HG03175 (cell line): Measurements from ENCODE around the gene HPGDS.
A peak's percentile ranks its signal among the peaks of the same experiment; 100 is the strongest.
"Not testable (repeated sequence)": the region's sequence is repeated elsewhere in the genome, so short reads cannot be mapped to it uniquely, and the experiment has no call there.

Experiments
- ATAC-seq: cut with Tn5 transposase; IDR thresholded peaks from one replicate; pipeline ENCODE4 v1.9.1; 2021; ENCODE audit warnings: mild to moderate bottlenecking, moderate library complexity; ENCODE audit not compliant: unreplicated experiment

Gene HPGDS

GRCh38 chr4:94332983-94333590 lies 9.5 kb downstream of the HPGDS start:
- no peak for ATAC-seq

- no peak for ATAC-seq
Measured at GRCh38 chr4:94329933-94330332, 12.7 kb downstream of the HPGDS start.

- no peak for ATAC-seq
Measured at GRCh38 chr4:94325835-94326234, 16.8 kb downstream of the HPGDS start.

GRCh38 chr4:94319927-94320326 lies 22.7 kb downstream of the HPGDS start:
- ATAC-seq = not testable (repeated sequence)

- no peak for ATAC-seq
Measured at GRCh38 chr4:94307231-94307871, 35.3 kb downstream of the HPGDS start.

- ATAC-seq = no peak
Measured at GRCh38 chr4:94306713-94307112, 35.9 kb downstream of the HPGDS start.

- no peak for ATAC-seq
Measured at GRCh38 chr4:94305466-94306225, 37.0 kb downstream of the HPGDS start.

GRCh38 chr4:94304365-94304971 lies 38.2 kb downstream of the HPGDS start:
- ATAC-seq = peak; percentile 63

GRCh38 chr4:94302191-94302590 lies 40.4 kb downstream of the HPGDS start:
- ATAC-seq = no peak

GRCh38 chr4:94298725-94299252 lies 43.8 kb downstream of the HPGDS start:
- no peak for ATAC-seq

GRCh38 chr4:94295473-94295872 lies 47.2 kb downstream of the HPGDS start:
- not testable (repeated sequence) for ATAC-seq

GRCh38 chr4:94293981-94294380 lies 48.7 kb downstream of the HPGDS start:
- ATAC-seq = not testable (repeated sequence)

- ATAC-seq = no peak
Measured at GRCh38 chr4:94290245-94290644, 52.4 kb downstream of the HPGDS start.

GRCh38 chr4:94285666-94286065 lies 57.0 kb downstream of the HPGDS start:
- ATAC-seq = no peak

GRCh38 chr4:94284889-94285288 lies 57.7 kb downstream of the HPGDS start:
- ATAC-seq = peak; percentile 84

GRCh38 chr4:94278781-94279180 lies 63.9 kb downstream of the HPGDS start:
- no peak for ATAC-seq

GRCh38 chr4:94277534-94277933 lies 65.1 kb downstream of the HPGDS start:
- no peak for ATAC-seq

GRCh38 chr4:94276204-94276603 lies 66.4 kb downstream of the HPGDS start:
- no peak for ATAC-seq

GRCh38 chr4:94274912-94275311 lies 67.7 kb downstream of the HPGDS start:
- ATAC-seq = no peak

- no peak for ATAC-seq
Measured at GRCh38 chr4:94271248-94271647, 71.4 kb downstream of the HPGDS start.

GRCh38 chr4:94267037-94267436 lies 75.6 kb downstream of the HPGDS start:
- no peak for ATAC-seq
